Neural progenitor cell (in vitro differentiated cells): Measurements from ENCODE around the gene LAMA1.

Source experiments
- CTCF ChIP-seq: fragments of 200-600 bp; sonication (generic); IDR thresholded peaks from 2 replicates; pipeline ENCODE4 v1.5.1; 2017; ENCODE audit warnings: antibody characterized with exemption, mild to moderate bottlenecking
- EZH2 ChIP-seq: fragments of 200-600 bp; sonication (generic); IDR thresholded peaks from 2 replicates; pipeline ENCODE4 v1.6.1; 2017; ENCODE audit warnings: antibody characterized with exemption, mild to moderate bottlenecking, moderate library complexity
- EZH2phosphoT487 ChIP-seq: fragments of 200-600 bp; sonication (generic); IDR thresholded peaks from 2 replicates; pipeline ENCODE4 v1.6.1; 2017; ENCODE audit warnings: antibody characterized with exemption

- no peak for TF ChIP-seq CTCF
- no peak for TF ChIP-seq EZH2
- no peak for TF ChIP-seq EZH2phosphoT487
Measured at GRCh38 chr18:7066965-7067555, 50.5 kb downstream of the LAMA1 start.
